GM10847 (cell line): Measurements from ENCODE around the gene FBF1.

Experiments
- POLR2A ChIP-seq: IDR thresholded peaks from 2 replicates; pipeline ENCODE4 v1.6.1; 2011; ENCODE audit not compliant: insufficient read length; ENCODE audit errors: extremely low read depth

Gene FBF1

DNA sequence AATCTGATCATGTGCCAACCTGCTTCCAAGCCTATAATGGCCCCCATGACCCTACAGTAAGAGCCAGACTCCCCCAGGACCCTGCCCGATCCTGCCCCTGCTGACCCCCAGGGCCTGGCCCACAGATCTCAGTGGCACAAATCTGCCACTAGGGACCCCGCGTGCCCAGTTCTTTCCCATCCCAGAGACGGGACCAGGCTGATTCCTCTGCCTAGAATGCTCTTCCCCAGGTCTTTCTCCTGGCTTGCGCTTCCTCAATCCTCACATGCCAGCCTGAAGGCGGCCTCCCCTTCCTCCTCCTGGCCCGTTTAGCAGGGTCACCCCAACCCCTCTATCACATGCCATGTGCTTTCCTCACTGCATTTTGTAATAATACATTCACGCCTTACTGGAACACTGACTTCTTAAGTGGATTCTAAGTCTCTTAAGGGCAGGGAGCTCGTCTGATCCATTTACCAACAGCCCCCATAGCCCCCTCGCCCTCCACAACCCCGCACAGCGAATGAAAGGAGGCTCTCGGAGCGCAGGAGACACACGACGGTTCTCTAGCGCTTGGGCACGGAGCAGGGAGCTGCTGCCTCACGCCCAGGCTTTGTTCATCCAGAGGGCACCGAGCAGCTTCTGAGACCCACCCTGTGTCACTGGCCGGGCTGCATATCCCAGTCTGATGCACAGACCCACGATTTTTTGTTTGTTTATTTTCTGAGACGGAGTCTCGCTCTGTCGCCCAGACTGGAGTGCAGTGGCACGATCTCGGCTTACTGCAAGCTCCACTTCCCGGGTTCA, 45.3 kb downstream of the FBF1 start:
- TF ChIP-seq POLR2A: no peak

DNA sequence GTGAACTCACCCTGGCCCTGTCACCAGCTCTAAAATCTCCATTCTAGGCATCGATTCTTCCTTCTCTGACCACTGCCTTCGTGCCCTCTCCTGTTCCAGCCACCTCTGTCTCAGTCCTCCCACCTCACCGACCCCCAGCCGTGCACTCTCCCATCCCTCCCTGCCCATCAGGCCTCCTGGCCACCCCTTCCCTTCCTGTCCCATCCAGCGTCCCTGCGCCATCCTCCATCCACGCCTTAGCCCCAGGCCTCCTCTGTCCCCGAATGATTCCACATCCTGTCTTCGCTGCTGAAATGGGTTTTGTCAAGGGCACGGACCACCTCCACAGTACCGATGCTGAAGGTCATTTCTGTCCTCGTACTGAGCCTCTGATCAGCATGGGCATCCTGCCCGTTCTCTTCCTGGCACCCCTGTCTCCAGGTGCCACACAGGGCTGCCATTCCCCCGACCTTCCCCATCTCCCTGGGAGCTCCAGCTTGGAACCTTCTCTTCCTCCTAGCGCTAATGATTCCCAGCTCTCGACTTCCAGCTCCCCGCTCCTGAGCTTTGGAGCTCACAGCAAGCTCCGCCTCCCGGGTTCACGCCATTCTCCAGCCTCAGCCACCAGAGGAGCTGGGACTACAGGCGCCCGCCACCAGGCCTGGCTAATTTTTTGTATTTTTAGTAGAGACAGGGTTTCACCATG, 46.7 kb downstream of the FBF1 start:
- TF ChIP-seq POLR2A: no peak

DNA sequence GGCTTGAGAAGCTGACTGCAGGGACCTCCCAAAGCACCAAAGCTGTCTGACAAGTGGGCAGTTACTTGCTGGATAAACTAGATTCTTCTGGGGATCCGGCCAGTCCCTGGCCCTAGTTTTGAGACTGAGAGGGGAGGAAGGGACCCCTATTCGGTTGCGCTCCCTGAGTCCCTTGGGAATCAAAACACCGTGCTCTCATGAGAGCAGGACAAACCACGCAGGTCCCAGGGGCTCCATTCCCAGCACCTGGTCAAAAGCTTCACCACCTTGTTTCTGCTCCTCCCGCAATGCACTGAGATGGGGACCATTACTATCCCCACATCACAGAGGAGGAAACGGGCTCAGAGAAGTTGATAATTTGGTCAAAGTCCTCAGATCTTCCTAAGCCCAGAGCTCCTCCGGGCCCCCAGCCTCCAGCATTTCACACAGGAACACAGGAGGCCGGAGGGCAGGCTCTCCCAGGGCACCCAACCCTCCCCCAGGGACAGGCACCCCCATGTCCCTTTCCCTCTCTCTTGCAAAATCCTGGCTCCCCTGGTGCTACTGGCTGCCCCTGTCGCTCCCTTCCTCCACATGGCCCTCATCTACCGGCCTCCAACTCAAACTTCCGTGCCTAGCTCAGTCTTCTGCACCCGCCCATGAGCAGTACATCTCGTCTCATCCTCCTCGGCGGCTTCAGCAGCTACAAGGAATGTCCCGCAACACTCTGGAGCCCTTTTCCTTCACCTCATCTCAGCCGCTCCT, 47.4 kb downstream of the FBF1 start:
- no peak for TF ChIP-seq POLR2A

DNA sequence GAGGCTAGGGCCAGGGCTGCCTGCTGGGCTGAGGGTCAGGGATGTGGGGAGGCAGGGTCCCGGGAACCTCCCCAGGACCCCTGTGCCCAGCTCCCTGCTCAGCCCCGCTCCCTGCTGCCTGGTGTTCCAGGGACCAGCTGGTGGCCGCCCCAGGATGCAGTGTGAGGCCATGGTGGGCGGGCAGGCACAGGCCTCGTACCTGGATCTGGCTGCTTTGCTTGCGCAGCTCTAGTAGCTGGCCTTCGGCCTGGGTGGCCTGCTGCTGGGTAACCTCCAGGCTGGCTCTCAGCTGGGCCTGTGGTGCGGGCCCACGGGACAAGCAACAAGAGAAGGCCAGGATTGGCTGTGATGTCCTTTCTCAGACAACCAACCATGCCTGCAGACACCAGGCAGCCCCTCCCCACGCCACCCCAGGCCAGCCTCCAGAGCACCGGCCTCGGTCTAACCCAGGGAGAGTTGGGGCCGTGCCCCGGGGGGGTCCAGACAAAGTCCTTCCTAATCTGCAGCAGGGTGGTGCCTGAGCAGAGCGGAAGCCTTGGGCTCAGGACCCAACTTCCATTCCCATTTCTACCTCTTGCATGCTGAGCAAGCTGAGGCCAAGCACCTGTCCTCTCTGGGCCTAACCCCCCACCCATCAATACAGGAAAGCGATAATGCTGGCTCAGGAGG, 48.2 kb downstream of the FBF1 start:
- TF ChIP-seq POLR2A: no peak

DNA sequence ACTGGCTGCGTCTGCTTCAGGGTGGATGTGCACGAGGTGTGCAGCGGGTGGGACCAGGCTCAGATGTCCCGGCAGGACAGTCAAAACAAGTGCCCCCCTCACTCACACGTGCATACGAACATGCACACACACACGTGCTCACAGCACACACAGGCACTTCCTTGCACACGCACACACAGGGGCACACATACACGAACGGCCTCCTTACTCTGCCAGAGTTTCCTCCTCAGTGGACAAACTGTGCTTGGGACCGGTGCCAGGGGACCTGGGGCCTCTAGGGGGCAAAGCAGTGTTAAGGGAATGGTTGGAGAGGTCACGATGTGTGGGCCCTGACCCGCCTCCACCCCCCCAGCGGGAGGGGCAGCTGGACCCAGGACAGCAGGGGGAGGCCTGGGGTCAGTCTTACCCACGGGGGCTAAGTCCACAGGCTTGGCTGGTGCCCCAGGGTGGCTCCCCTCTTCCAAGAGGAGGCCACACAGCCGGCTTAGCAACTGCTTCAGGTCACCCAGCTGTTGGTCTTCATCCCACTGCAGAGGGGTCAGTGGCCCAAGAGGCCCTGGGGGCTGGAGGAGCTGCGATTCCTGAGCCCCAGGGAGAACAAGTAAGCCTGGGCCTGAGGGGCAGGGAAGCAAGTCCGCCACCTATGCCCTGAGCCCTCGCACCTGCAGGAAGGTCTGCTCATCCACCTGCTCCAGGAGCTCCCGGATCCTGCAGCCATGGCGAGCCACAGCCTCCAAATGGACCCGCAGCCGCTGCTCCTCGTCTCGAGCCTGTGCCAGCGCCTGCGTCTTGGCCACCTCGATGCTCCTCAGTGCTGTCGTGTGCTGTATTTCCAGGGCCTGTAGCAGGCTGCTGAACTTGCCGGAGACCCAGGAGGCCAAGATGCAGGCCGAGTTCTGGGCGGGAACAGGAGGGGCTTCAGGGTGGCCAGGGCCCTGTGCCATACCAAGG, 49.0 kb downstream of the FBF1 start:
- TF ChIP-seq POLR2A: no peak

DNA sequence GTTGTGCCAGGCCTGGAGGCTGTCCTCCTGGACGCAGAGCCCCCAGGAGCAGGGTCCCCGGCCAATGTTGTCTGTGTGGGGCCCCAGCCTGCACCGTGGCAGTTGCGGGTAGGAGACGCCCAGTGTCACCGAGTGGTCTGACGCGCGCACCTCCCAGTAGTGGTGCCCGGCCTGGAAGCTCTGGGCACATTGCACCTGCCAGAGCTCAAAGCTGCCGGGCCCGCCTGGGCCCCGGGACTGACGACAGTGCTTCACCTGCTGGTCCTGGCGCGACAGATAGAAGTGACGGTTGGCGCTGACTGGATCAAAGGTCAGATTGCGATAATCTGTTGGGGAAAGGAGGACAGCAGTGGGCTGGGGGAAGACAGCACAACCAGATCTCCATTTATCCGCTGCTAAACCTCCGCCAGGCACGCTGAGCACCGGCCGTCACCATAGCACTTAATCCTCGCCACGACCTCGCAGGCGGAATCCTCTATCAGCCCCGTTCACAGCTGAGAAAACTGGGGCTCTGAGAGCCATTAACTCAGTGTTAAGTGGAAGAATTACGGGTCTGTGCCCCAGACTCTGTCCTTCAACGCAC, 49.7 kb downstream of the FBF1 start:
- no peak for TF ChIP-seq POLR2A

DNA sequence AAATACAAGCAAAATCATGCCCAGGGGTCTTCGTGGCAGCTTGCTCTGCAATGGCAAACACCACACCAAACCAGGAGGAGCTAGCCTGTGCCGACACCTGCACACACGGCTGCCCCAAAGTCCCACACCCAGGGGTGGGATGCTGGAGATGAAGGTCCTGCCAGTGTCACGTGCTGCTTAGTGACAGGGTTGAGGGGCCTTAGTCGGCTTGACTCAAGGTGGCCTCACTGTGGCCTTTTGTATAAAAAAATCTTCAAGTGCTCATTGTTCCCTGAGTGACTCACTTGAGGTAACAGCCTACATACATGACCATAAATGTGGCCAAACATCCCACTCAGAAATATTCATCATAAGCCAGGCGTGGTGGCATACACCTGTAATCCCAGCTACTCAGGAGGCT, 51.4 kb downstream of the FBF1 start:
- no peak for TF ChIP-seq POLR2A

DNA sequence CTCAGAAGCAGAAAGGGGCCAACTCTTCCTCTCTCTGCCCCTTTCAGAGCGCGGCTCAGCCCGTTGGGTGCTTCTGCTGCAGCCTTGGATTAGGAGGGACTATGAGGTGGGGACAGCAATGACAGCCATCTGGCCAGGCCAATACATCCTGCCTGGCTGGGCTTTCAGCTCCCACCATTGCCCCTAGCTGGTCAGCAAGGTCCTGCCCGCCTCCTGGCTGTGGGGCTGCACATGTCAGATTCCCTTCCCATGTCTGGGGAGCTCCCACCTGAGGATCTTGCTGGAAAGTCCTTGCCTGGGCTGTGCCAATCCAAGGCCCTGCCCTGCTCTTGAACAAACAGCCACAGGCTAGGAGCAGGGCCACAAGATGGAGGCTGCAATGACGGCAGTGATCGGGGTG, 52.4 kb downstream of the FBF1 start:
- no peak for TF ChIP-seq POLR2A

DNA sequence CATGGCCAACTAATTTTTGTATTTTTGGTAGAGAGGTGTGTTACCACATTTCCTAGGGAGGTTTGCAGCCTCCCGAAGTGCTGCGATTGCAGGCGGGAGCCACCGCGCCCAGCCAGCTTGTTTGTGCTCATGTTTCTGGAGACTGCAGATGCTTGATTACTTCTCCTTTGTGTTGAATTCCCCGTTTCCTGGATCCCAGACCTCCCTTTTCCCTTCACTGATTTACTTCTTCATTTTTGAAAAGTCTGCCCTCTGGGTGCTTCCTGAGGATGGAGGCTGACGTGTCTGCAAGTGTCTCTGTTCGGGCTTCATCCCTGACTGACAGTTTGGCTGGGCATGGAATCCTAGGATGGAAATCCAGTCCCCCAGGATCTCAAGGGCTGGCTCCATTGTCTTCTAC, 55.4 kb downstream of the FBF1 start:
- TF ChIP-seq POLR2A: no peak

DNA sequence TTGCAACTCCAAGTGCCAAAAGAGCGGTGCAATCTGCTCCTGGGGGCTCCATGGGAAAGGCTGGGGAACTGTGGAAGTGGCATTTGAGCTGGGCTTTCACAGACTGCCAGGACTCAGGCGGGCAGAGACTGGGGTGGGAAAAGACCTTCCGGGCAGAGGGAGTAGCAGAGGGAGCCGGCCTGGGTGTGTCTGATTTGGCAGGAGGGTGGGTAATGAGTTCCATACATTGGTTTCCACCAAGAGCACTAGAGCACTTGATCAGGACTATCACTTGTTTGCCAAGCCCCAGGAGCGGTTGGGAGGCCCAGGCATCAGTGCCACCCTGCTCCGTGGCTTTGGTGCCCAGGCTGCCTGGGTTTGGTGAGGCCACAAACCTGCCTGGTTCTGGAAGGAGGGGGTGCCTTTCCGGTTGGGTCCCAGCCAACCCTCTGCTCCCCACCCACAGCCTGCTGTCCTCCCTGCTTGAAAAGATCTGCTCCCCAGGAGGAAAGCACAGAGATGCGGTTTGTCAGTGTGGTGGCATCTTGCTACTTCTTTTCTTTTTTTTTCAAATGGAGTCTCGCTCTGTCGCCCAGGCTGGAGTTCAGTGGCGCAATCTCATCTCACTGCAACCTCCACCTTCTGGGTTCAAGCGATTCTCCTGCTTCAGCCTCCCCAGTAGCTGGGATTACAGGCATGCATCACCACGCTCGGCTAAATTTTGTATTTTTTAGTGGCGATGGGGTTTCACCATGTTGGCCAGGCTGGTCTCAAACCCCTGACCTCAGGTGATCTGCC, 59.0 kb downstream of the FBF1 start:
- no peak for TF ChIP-seq POLR2A

DNA sequence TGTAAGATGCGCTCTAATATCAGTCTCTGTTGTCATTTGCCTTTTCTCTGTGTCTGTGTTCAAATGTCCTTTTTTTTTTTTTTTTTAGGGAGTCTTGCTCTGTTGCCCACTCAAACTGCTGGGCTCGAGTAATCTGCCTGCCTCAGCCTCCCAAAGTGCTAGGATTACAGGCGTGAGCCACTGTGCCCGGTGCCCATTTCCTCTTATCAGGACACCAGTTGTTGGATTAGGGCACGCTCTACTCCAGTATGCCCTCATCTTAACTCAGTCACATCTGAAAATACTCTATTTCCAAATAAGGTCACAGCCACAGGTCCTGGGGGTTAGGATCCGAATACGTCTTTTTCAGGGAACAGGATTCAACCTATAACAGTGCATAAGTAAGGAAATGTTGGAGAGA, 60.6 kb downstream of the FBF1 start:
- TF ChIP-seq POLR2A: no peak

DNA sequence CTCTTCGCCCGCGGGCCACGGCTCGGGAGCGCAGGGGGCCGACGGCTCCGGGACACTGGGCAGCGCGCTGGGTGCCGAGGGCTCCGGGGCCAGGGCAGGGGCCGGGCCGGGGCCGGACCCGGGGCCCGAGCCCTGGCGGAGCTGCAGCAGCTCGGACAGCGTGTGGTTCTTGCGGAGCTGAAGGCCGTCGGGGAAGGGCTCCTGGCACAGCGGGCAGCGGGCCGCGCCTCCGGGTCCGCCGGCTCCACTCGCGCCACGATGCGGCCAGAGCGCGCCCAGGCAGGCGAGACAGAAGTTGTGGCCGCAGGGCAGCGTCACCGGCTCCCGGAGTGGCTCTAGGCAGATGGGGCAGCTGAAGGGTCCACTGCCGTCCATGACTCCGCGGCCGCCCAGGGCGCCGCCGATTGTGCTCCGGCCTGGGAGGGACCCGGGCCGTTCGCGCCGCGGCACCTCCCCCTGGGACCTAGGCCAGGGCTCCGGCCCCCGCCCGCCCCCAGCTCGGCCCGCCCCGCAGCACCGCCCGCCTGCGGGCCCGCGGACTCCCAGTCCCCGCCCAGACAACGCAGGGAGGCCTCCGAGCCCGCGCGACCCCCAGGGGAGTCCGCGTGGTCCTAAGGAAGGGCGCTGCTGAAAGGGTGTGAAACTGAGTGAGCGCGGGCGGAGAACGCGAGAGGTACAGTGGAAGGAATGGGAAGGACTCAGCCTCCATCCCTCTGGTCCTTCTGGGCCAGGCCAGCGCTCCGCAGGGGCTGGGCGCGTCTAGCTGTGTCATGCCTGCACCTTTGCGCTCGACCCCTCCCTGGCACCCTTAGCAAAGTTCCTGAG, 62.5 kb downstream of the FBF1 start, which contains the start of gene TRIM47:
Gene TRIM47, minus strand, starts transcription at position 408 of the 825 bp plus-strand sequence. Its CDS starts 33 bp downstream, at position 375.
- TF ChIP-seq POLR2A: no peak

DNA sequence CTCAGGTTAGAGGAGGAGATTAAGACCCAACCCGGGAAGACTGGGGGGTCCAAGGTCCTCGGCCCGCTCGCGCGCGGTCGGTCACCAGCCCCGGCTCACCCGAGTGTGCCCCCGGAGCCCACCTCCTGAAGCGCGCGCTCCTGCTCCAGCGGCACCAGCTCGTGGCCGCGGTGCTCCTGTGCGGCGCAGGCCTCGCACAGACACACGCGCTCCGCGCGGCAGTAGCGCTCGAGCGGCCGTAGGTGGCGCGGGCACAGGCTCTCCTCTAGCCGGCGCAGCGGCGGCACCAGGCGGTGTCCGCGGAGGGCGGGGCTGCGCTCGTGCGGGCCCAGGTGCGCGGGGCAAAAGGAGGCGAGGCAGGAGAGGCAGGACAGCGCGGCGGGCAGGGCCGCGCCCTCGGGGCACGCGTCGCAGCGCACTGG, 63.1 kb downstream of the FBF1 start:
- TF ChIP-seq POLR2A: no peak
